Measurements from ENCODE around the gene RPL6.
"Not testable (repeated sequence)": the region's sequence is repeated elsewhere in the genome, so short reads cannot be mapped to it uniquely, and the experiment has no call there.

RPL6 gene

GRCh38 chr12:112409064-112409905 lies at the start of gene RPL6:
TSS of gene RPL6 (minus strand) at chr12:112409605. CDS start at chr12:112408656, 949 bp downstream.
- peak; percentile 94 for DNase-seq (ENCODE audit: low read depth)

- DNase-seq (ENCODE audit: low read depth): no peak
These were observed 49.3 kb upstream of the RPL6 start for GRCh38 chr12:112458751-112459150.

GRCh38 chr12:112458330-112458729 lies 48.9 kb upstream of the RPL6 start:
- no peak for DNase-seq (ENCODE audit: low read depth)

GRCh38 chr12:112457142-112457541 lies 47.7 kb upstream of the RPL6 start:
- DNase-seq (ENCODE audit: low read depth): not testable (repeated sequence)

GRCh38 chr12:112456029-112456428 lies 46.6 kb upstream of the RPL6 start:
- DNase-seq (ENCODE audit: low read depth): no peak

GRCh38 chr12:112450725-112451124 lies 41.3 kb upstream of the RPL6 start:
- DNase-seq (ENCODE audit: low read depth): no peak

- not testable (repeated sequence) for DNase-seq (ENCODE audit: low read depth)
These were observed 38.8 kb upstream of the RPL6 start for GRCh38 chr12:112448165-112448564.

- DNase-seq (ENCODE audit: low read depth): no peak
These were observed 37.7 kb upstream of the RPL6 start for GRCh38 chr12:112447106-112447505.

- no peak for DNase-seq (ENCODE audit: low read depth)
These were observed 36.8 kb upstream of the RPL6 start for GRCh38 chr12:112446008-112446725.

- DNase-seq (ENCODE audit: low read depth): no peak
These were observed 34.5 kb upstream of the RPL6 start for GRCh38 chr12:112443916-112444315.

- DNase-seq (ENCODE audit: low read depth): peak; percentile 9
These were observed 31.2 kb upstream of the RPL6 start for GRCh38 chr12:112440653-112441052.

- DNase-seq (ENCODE audit: low read depth): no peak
These were observed 30.4 kb upstream of the RPL6 start for GRCh38 chr12:112439769-112440168.

GRCh38 chr12:112438645-112439044 lies 29.2 kb upstream of the RPL6 start:
- DNase-seq (ENCODE audit: low read depth): not testable (repeated sequence)

- no peak for DNase-seq (ENCODE audit: low read depth)
These were observed 24.1 kb upstream of the RPL6 start for GRCh38 chr12:112433551-112433950.

GRCh38 chr12:112431965-112432364 lies 22.6 kb upstream of the RPL6 start:
- no peak for DNase-seq (ENCODE audit: low read depth)

GRCh38 chr12:112430929-112431328 lies 21.5 kb upstream of the RPL6 start:
- DNase-seq (ENCODE audit: low read depth): no peak

GRCh38 chr12:112427760-112428159 lies 18.4 kb upstream of the RPL6 start:
- no peak for DNase-seq (ENCODE audit: low read depth)

- DNase-seq (ENCODE audit: low read depth): no peak
These were observed 16.4 kb upstream of the RPL6 start for GRCh38 chr12:112425582-112426382.

- no peak for DNase-seq (ENCODE audit: low read depth)
These were observed 14.7 kb upstream of the RPL6 start for GRCh38 chr12:112424126-112424525.

- peak; percentile 10 for DNase-seq (ENCODE audit: low read depth)
These were observed 13.1 kb upstream of the RPL6 start for GRCh38 chr12:112422531-112422930.

- DNase-seq (ENCODE audit: low read depth): no peak
These were observed 12.0 kb upstream of the RPL6 start for GRCh38 chr12:112421363-112421762.

- DNase-seq (ENCODE audit: low read depth): no peak
These were observed 11.3 kb upstream of the RPL6 start for GRCh38 chr12:112420740-112421139.

Measured in EH (cell line).